ENCODE results near the gene KRT17.

KRT17 gene

GRCh38 chr17:41638194-41638593 lies 13.8 kb upstream of the KRT17 start:
- TF ChIP-seq CTCF (IDR thresholded peaks at IDR 0.05; ENCODE audit: insufficient read depth, low read depth, low read length, missing control alignments): no peak
- no peak overlapping the region for H3K4me3 ChIP-seq (ENCODE audit: low read length)

GRCh38 chr17:41636652-41637051 lies 12.3 kb upstream of the KRT17 start:
- H3K4me3 ChIP-seq (ENCODE audit: low read length): no peak overlapping the region
- DNase-seq (ENCODE audit: low read depth): no peak

More at GRCh38 chr17:41638194-41638593, 13.8 kb upstream of the KRT17 start:
- no peak for DNase-seq (ENCODE audit: low read depth)

GRCh38 chr17:41635121-41636097 lies 11.0 kb upstream of the KRT17 start:
- no peak overlapping the region for H3K4me3 ChIP-seq (ENCODE audit: low read length)
- TF ChIP-seq CTCF (IDR thresholded peaks at IDR 0.05; ENCODE audit: insufficient read depth, low read depth, low read length, missing control alignments): no peak
- DNase-seq (ENCODE audit: low read depth): no peak

More at GRCh38 chr17:41636652-41637051, 12.3 kb upstream of the KRT17 start:
- no peak for TF ChIP-seq CTCF (IDR thresholded peaks at IDR 0.05; ENCODE audit: insufficient read depth, low read depth, low read length, missing control alignments)

- no peak for DNase-seq (ENCODE audit: low read depth)
- TF ChIP-seq CTCF (IDR thresholded peaks at IDR 0.05; ENCODE audit: insufficient read depth, low read depth, low read length, missing control alignments): no peak
- H3K4me3 ChIP-seq (ENCODE audit: low read length): no peak overlapping the region
Measured at GRCh38 chr17:41634639-41635038, 10.3 kb upstream of the KRT17 start.

- no peak for TF ChIP-seq CTCF (IDR thresholded peaks at IDR 0.05; ENCODE audit: insufficient read depth, low read depth, low read length, missing control alignments)
- no peak overlapping the region for H3K4me3 ChIP-seq (ENCODE audit: low read length)
- DNase-seq (ENCODE audit: low read depth): no peak
Measured at GRCh38 chr17:41633556-41634199, 9.3 kb upstream of the KRT17 start.

GRCh38 chr17:41632482-41633105 lies 8.2 kb upstream of the KRT17 start:
- no peak overlapping the region for H3K4me3 ChIP-seq (ENCODE audit: low read length)
- DNase-seq (ENCODE audit: low read depth): no peak
- no peak for TF ChIP-seq CTCF (IDR thresholded peaks at IDR 0.05; ENCODE audit: insufficient read depth, low read depth, low read length, missing control alignments)
